ENCODE data around the gene NETO1. TPM values are rescaled to one million over a fixed set of nuclear protein-coding genes. Genes with fewer than 3 reads are reported as not detected.

Gene NETO1
- total and polyA plus RNA-seq, 7 donors, result under 0.01 to 0.86 TPM; not detected in 5

DNA sequence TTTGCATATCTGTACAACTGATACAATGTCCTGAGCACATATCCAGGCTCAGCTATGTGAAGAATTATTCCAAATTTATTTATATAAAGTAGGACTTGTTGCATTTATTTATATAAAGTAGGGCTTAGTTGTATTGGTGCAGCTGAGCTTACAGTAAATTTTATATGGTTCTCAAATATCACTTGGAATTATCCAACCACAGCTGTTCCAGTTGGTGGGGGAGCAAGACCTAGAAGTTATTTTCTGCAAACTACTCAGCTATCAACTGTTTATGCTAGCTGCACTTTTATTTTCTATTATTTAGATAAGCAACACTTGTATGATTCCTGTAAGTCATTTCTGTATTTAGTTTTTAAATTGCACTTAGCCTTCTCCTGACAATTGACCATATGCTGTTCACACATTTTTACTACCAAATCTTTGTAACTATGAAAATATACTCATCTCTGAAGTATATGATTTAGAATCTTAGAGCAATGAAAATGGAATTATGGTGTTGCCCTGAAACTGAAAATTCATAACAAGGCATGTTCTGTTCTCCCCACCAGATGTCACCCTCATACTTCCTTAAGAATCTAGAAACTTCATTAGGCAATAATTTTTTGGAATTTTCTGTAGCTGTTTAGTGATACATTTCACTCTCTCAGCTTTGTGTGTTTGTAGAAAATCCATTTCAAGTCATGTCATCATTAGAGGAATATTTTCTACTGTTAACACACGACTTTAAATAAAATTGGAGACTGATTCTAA, 166.7 kb downstream of the NETO1 start:
- DNase-seq, result no peak
- WGBS, 2 donors, result 19 to 21% methylated on average over 1 of the region's 1 CpG
- TF ChIP-seq EP300 (IDR thresholded peaks at IDR 0.05) (no peak), POLR2A (IDR thresholded peaks at IDR 0.05) (no peak), POLR2AphosphoS5 (IDR thresholded peaks at IDR 0.05) (no peak)
- TF ChIP-seq, protein P1, sequence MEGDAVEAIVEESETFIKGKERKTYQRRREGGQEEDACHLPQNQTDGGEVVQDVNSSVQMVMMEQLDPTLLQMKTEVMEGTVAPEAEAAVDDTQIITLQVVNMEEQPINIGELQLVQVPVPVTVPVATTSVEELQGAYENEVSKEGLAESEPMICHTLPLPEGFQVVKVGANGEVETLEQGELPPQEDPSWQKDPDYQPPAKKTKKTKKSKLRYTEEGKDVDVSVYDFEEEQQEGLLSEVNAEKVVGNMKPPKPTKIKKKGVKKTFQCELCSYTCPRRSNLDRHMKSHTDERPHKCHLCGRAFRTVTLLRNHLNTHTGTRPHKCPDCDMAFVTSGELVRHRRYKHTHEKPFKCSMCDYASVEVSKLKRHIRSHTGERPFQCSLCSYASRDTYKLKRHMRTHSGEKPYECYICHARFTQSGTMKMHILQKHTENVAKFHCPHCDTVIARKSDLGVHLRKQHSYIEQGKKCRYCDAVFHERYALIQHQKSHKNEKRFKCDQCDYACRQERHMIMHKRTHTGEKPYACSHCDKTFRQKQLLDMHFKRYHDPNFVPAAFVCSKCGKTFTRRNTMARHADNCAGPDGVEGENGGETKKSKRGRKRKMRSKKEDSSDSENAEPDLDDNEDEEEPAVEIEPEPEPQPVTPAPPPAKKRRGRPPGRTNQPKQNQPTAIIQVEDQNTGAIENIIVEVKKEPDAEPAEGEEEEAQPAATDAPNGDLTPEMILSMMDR (IDR thresholded peaks at IDR 0.05), result no peak
- no peaks in the 10 kb centered on the region for H3K36me3 ChIP-seq
- no peaks in the 10 kb centered on the region for H3K9me3 ChIP-seq
- H3K4me3 ChIP-seq, result no peak overlapping the region
- H3K4me1 ChIP-seq, result no peaks in the 10 kb centered on the region
- H3K27me3 ChIP-seq, result no peaks in the 10 kb centered on the region
- intact Hi-C loops (cut with DNase I), result no loop called here
- no peak overlapping the region for H3K27ac ChIP-seq

DNA sequence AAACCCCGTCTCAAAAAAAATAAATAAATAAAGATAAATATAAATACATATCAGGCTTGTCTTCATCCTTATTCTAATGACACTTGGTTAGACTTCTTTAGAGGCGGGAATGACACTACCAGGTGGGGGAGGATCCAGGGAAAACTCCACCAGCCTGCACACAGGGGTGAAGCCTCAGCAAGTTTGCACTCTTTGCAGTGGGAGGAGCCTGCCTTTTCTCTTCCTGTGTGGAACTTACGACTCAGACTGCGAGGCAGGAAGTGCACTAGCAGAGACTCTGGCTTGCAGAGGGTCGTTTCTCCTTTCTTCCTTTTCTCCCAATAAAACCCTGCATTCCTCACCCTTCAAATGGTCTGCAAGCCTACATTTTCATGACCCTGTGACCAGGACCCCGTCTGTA, 170.1 kb downstream of the NETO1 start:
- WGBS, 2 donors, result 61 to 64% methylated on average over 6 of the region's 6 CpGs

GRCh38 chr18:72692595-72692994, 175.2 kb downstream of the NETO1 start:
- 7 to 42% methylated on average over 8 of the region's 8 CpGs for WGBS, 2 donors
- intact Hi-C loops (cut with DNase I), result no loop called here
- Histone ChIP-seq H3K4me1 (peaks cover 0 to 6% (median 0%) of the 10 kb centered on the region in 4 donors), H3K4me3 (no peak overlapping the region), H3K36me3 (no peaks in the 10 kb centered on the region), H3K27me3 (no peaks in the 10 kb centered on the region), H3K27ac (no peak overlapping the region), H3K9me3 (no peaks in the 10 kb centered on the region)
- no peak for TF ChIP-seq POLR2AphosphoS5 (IDR thresholded peaks at IDR 0.05)
- TF ChIP-seq POLR2A (IDR thresholded peaks at IDR 0.05), result no peak
- TF ChIP-seq EP300 (IDR thresholded peaks at IDR 0.05), result no peak
- TF ChIP-seq, protein P1 (IDR thresholded peaks at IDR 0.05), result no peak
- DNase-seq, result no peak

More for the DNA sequence above, 170.1 kb downstream of the NETO1 start:
- Histone ChIP-seq H3K36me3 (no peaks in the 10 kb centered on the region), H3K4me1 (peaks cover 0 to under 1% (median 0%) of the 10 kb centered on the region in 4 donors), H3K9me3 (no peaks in the 10 kb centered on the region), H3K4me3 (no peak overlapping the region), H3K27ac (no peak overlapping the region), H3K27me3 (no peaks in the 10 kb centered on the region)
- intact Hi-C loops (cut with DNase I), result no loop called here
- no peak for TF ChIP-seq POLR2AphosphoS5 (IDR thresholded peaks at IDR 0.05)
- TF ChIP-seq EP300 (IDR thresholded peaks at IDR 0.05), result no peak
- TF ChIP-seq, protein P1 (IDR thresholded peaks at IDR 0.05), result no peak
- TF ChIP-seq POLR2A (IDR thresholded peaks at IDR 0.05), result no peak
- no peak for DNase-seq

Small RNA genes lying within 50 kb of the gene (small RNA-seq; reads per million reads assigned to genes)
- gene MIR548AV (0 reads per million in 3 donors), gene RNA5SP460 (11.3 to 26.5 (median 23.6) reads per million in 3 donors)

Data from sigmoid colon (tissue), 7 donors.